GM21576 (cell line): ENCODE results near the gene LVRN.

Source experiments
- ATAC-seq: cut with Tn5 transposase; IDR thresholded peaks from one replicate; pipeline ENCODE4 v1.9.1; 2021; ENCODE audit warnings: mild to moderate bottlenecking, moderate library complexity; ENCODE audit not compliant: unreplicated experiment

The LVRN gene

DNA sequence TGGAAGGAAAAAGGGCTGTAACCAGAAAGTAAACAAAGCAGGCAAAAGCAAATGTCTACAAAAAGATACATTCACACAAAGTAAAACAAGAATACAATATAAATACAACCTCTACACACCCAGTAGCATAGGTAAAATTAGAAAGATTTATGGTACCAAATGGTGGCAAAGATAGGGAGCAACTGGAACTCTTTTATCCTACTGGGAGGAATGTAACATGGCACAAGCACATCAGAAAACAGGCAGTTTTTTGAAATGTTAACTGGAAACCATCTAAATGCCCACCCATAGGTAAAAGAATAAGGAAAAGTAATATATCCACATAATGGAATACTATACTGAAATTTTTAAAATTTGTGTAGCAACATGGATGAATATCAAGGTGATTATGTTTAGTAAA is 61.3 kb downstream of the LVRN start:
- ATAC-seq, result no peak

GRCh38 chr5:116025866-116026265 is 63.6 kb downstream of the LVRN start:
- no peak for ATAC-seq

- peak; percentile 81 for ATAC-seq
These were observed 69.8 kb downstream of the LVRN start, which contains the start of gene ARL14EPL for GRCh38 chr5:116032094-116032517. Gene ARL14EPL (plus strand): TSS chr5:116032472. CDS start chr5:116051466, 18,994 bp downstream.

DNA sequence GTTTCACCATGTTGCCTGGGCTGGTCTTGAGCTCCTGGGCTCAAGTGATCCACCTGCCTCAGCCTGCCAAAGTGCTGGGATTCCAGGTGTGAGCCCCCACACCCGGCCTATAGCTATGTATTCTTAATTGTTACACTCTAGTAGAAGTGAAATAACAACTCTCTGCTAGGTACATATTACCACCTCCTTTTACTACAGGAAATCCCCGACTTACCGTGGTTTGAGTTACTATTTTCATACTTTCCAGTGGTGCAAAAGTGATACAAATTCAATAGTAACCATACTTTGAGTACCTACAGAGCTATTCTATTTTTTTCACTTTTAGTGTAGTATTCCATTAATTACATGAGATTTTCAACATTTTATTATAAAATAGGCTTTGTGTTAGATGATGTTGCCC is 70.7 kb downstream of the LVRN start:
- peak; percentile 45 for ATAC-seq

DNA sequence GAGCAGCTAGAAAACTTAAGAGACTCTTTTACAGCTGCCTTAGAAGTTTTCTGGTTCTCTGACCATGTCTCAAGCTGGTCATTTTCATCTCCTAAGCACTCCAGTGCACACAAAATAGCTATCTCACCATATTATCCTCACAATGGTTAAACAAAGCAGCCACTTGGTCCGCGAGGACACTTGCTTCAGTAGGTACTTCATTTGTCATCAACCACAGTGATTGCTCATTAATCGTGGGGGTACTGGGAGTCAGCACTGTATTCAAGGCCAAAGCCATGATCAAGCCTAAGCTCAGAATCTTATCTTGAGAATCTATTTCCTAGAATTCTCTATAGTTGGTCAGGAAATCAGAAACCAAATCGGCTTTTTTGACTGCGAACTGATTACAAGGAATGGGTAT is 72.8 kb downstream of the LVRN start:
- ATAC-seq, result no peak

- no peak for ATAC-seq
These were observed 75.1 kb downstream of the LVRN start for GRCh38 chr5:116037236-116037822.

GRCh38 chr5:116038817-116039216 is 76.5 kb downstream of the LVRN start:
- ATAC-seq, result peak; percentile 86

- ATAC-seq, result no peak
These were observed 80.1 kb downstream of the LVRN start for GRCh38 chr5:116042375-116042774.

DNA sequence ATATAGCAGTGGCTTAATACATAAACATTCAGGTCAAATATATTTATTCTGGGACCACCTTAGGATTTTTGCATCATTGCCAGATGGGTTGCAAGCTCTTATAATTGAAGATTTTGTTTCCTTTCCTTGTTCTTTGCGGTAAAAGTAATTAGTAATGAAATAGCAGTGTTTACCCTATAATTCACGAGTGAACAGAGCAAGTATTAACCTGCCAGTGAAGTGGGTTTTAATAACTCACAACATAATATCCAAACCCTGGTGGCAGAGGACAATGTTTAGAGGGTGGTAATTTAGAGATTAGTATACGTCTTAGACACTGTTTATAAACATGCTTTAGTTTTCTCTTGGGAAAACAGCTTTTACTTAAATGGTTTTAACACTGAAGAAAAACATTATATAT is 81.8 kb downstream of the LVRN start:
- ATAC-seq, result no peak

GRCh38 chr5:116045821-116046220 is 83.5 kb downstream of the LVRN start:
- no peak for ATAC-seq

DNA sequence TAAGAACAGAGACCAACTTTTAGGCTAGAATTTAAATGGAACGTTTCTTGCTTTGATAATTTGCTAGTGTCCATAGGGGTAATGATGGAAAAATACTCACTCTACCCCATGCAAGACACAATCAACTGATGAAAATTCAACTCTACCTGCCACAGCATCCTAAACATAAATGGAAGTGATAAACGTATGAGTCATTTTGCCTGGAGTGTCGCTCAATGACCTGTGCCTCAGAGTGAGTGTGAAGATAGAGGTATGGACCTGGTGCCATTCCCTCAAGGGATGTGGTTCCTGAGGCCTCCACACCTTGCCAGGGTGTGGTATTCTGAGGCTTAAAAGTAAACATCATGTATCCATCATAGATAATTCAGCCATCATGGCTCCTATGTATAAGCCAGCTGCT is 84.0 kb downstream of the LVRN start:
- ATAC-seq, result no peak

DNA sequence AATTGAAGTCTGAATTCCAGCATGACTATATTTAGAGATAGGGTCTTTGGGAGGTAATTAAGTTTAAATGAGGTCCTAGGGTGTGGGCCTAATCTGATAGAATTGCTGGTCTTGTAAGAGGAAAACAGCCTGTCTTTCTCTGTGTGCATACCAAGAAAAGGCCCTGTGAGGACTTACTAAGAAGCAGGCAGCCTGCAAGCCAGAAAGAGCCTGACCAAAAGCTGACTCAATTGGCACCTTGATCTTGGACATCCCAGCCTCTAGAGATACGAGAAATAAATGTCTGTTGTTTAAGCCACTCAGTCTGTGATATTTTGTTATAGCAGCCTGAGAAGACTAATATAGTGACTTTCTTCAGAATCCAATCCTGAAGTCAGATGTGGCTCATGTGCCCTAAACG is 84.5 kb downstream of the LVRN start:
- no peak for ATAC-seq

- no peak for ATAC-seq
These were observed 96.2 kb downstream of the LVRN start for GRCh38 chr5:116058346-116058936.

DNA sequence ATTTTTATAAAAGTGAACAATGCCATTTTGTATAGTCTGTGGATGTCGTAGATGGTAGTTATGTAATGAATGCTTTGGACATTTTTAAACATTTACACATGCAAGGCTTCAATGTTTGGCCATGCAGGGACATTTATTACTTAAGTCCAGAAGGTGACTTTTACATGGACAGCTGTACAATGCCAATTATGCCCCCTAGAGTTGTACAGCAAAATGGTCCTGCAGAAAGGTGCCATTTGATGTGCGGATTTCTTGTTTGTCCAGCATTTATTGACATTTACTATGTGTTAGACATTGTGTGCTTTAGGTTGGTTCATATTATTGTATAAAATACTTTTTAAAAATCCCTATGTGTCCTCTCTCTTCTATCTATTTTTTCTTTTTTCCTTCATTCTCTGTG is 100.1 kb downstream of the LVRN start:
- ATAC-seq, result no peak

DNA sequence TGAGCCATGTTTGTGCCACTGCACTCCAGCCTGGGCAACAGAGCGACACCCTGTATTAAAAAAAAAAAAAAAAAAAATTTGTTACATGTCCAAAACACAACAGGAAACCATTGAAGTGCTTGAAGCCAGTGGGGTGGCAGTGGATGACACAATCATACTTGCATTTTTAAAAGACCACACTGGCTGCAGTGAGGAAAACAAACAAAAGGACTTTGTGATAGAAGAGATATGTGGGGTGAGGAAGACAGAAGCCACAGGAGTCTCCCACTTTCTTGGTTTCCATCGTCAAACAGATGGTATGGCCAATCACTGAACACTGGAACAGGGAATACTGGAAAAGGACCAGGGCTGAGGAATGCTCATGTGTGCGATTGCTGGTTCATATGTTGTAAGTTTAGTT is 101.7 kb downstream of the LVRN start:
- ATAC-seq, result no peak

DNA sequence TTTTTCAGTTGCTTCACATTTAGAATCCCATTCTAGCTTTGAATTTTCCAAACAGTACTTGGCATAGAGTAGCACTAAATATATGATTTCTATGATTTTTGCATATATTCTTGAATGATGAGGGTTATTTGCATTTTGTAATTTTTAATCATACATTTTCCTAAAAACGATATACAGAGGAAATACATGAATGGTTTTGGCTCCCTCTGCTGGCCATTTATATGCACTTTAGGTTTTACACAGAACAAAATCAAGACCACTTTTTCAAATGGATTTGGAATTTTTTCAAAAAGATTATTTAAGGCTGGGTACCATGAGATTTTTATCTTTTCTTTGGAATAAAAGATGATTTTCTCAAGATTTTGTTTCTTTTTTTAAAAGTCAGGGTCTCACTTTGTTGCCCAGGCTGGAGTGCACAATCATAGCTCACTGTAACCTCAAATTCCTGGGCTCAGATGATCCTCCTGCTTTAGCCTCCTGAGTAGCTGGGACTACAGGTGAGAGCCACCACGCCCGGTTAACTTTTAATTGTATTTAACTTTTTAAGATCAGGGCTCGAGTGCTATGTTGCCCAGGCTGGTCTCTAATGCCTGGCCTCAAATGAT is 105.9 kb downstream of the LVRN start:
- ATAC-seq, result no peak

- no peak for ATAC-seq
These were observed 108.9 kb downstream of the LVRN start for GRCh38 chr5:116071211-116071610.

- no peak for ATAC-seq
These were observed 113.0 kb downstream of the LVRN start for GRCh38 chr5:116075191-116075831.

- peak; percentile 100 for ATAC-seq
These were observed 114.2 kb downstream of the LVRN start for GRCh38 chr5:116076496-116076895.
